Thyroid gland (tissue), 4 donors: ENCODE results near the gene VWA1.

Experiments
- CTCF ChIP-seq, 6 experiments: fragments of 200-600 bp in 3 of 6; fragments of 450-650 bp in 3 of 6; sonication (generic) in 3 of 6; IDR thresholded peaks; one replicate each; pipeline ENCODE4 v1.5.1; 2016 to 2019; ENCODE audit warnings: antibody characterized with exemption in 6 of 6, mild to moderate bottlenecking in 2 of 6, inconsistent platforms in 1 of 6, moderate library complexity in 1 of 6
- POLR2A ChIP-seq, 2 donors: fragments of 450-650 bp; IDR thresholded peaks; one replicate each; pipeline ENCODE4 v1.6.1; 2017; ENCODE audit warnings: antibody characterized with exemption in 2 of 2, mild to moderate bottlenecking in 2 of 2, moderate library complexity in 1 of 2

GRCh38 chr1:1460540-1461130 lies 25.1 kb downstream of the VWA1 start:
- TF ChIP-seq CTCF (IDR thresholded peaks at IDR 0.05): no peak
- TF ChIP-seq POLR2A (IDR thresholded peaks at IDR 0.05): no peak
